ENCODE data around the gene KIAA1671. TPM values are rescaled to one million over a fixed set of nuclear protein-coding genes. Genes with fewer than 3 reads are reported as not detected.

The KIAA1671 gene
- polyA plus RNA-seq, 4 donors, result 7.0 to 24.3 (median 14.7) TPM

GRCh38 chr22:24990344-24990905 lies 37.9 kb downstream of the KIAA1671 start:
- peaks cover 3 to 11% (median 5%) of the 10 kb centered on the region in 3 donors for H3K4me1 ChIP-seq (ENCODE audit: control insufficient read depth in 3 of 3, insufficient read depth in 2 of 3, low read depth in 1 of 3, low read length in 2 of 3)
- no peak for FAIRE-seq
- peak overlapping the region in 2 of 3 donors; percentile 77 to 96 for H3K27ac ChIP-seq (ENCODE audit: low read depth in 1 of 3, low read length in 2 of 3)
- H3K36me3 ChIP-seq (ENCODE audit: control insufficient read depth in 3 of 3, insufficient read depth in 2 of 3, low read depth in 1 of 3, low read length in 3 of 3), result peaks cover 0 to 32% (median under 1%) of the 10 kb centered on the region in 3 donors
- no peak for DNase-seq
- H3K27me3 ChIP-seq (ENCODE audit: control insufficient read depth in 3 of 3, insufficient read depth in 3 of 3, low read length in 3 of 3), result no peaks in the 10 kb centered on the region
- WGBS, 3 donors, result 81 to 88% (median 85%) methylated on average over 10 of the region's 10 CpGs
- H3K4me3 ChIP-seq (ENCODE audit: low read depth in 1 of 3, low read length in 3 of 3), result no peak overlapping the region
- peaks cover 0 to 3% of the 10 kb centered on the region in 2 donors for H3K9me3 ChIP-seq (ENCODE audit: control insufficient read depth in 2 of 2, insufficient read depth in 1 of 2, low read depth in 1 of 2, low read length in 1 of 2)

- no peak for FAIRE-seq
- H3K4me3 ChIP-seq (ENCODE audit: low read depth in 1 of 3, low read length in 3 of 3), result no peak overlapping the region
- H3K9me3 ChIP-seq (ENCODE audit: control insufficient read depth in 2 of 2, insufficient read depth in 1 of 2, low read depth in 1 of 2, low read length in 1 of 2), result no peaks in the 10 kb centered on the region
- H3K4me1 ChIP-seq (ENCODE audit: control insufficient read depth in 3 of 3, insufficient read depth in 2 of 3, low read depth in 1 of 3, low read length in 2 of 3), result peaks cover 3 to 16% (median 15%) of the 10 kb centered on the region in 3 donors
- H3K36me3 ChIP-seq (ENCODE audit: control insufficient read depth in 3 of 3, insufficient read depth in 2 of 3, low read depth in 1 of 3, low read length in 3 of 3), result peaks cover 0 to 29% (median 3%) of the 10 kb centered on the region in 3 donors
- no peaks in the 10 kb centered on the region for H3K27me3 ChIP-seq (ENCODE audit: control insufficient read depth in 3 of 3, insufficient read depth in 3 of 3, low read length in 3 of 3)
- H3K27ac ChIP-seq (ENCODE audit: low read depth in 1 of 3, low read length in 2 of 3), result peak overlapping the region in 1 of 3 donors; percentile 34
- 63 to 91% (median 83%) methylated on average over 7 of the region's 7 CpGs for WGBS, 3 donors
- DNase-seq, result no peak
These were observed 40.4 kb downstream of the KIAA1671 start for GRCh38 chr22:24992946-24993345.

- FAIRE-seq, result no peak
- Histone ChIP-seq H3K4me3 (ENCODE audit: low read depth in 1 of 3, low read length in 3 of 3) (no peak overlapping the region), H3K9me3 (ENCODE audit: control insufficient read depth in 2 of 2, insufficient read depth in 1 of 2, low read depth in 1 of 2, low read length in 1 of 2) (no peaks in the 10 kb centered on the region), H3K27me3 (ENCODE audit: control insufficient read depth in 3 of 3, insufficient read depth in 3 of 3, low read length in 3 of 3) (no peaks in the 10 kb centered on the region), H3K4me1 (ENCODE audit: control insufficient read depth in 3 of 3, insufficient read depth in 2 of 3, low read depth in 1 of 3, low read length in 2 of 3) (peaks cover 3 to 16% (median 15%) of the 10 kb centered on the region in 3 donors), H3K36me3 (ENCODE audit: control insufficient read depth in 3 of 3, insufficient read depth in 2 of 3, low read depth in 1 of 3, low read length in 3 of 3) (peaks cover 0 to 31% (median 3%) of the 10 kb centered on the region in 3 donors), H3K27ac (ENCODE audit: low read depth in 1 of 3, low read length in 2 of 3) (peak overlapping the region; percentile 62 to 87 (median 66))
- peak; percentile 65 to 91 for DNase-seq
- 19 to 44% (median 35%) methylated on average over 7 of the region's 7 CpGs for WGBS, 3 donors
These were observed 41.7 kb downstream of the KIAA1671 start for GRCh38 chr22:24994070-24994763.

- FAIRE-seq, result no peak
- WGBS, 3 donors, result 77 to 98% (median 87%) methylated on average over 2 of the region's 2 CpGs
- peaks cover 0 to 24% (median 3%) of the 10 kb centered on the region in 3 donors for H3K36me3 ChIP-seq (ENCODE audit: control insufficient read depth in 3 of 3, insufficient read depth in 2 of 3, low read depth in 1 of 3, low read length in 3 of 3)
- no peak overlapping the region for H3K4me3 ChIP-seq (ENCODE audit: low read depth in 1 of 3, low read length in 3 of 3)
- no peaks in the 10 kb centered on the region for H3K27me3 ChIP-seq (ENCODE audit: control insufficient read depth in 3 of 3, insufficient read depth in 3 of 3, low read length in 3 of 3)
- peaks cover 2 to 15% (median 13%) of the 10 kb centered on the region in 3 donors for H3K4me1 ChIP-seq (ENCODE audit: control insufficient read depth in 3 of 3, insufficient read depth in 2 of 3, low read depth in 1 of 3, low read length in 2 of 3)
- no peak overlapping the region for H3K27ac ChIP-seq (ENCODE audit: low read depth in 1 of 3, low read length in 2 of 3)
- no peak for DNase-seq
- no peaks in the 10 kb centered on the region for H3K9me3 ChIP-seq (ENCODE audit: control insufficient read depth in 2 of 2, insufficient read depth in 1 of 2, low read depth in 1 of 2, low read length in 1 of 2)
These were observed 43.2 kb downstream of the KIAA1671 start for GRCh38 chr22:24995649-24996180.

GRCh38 chr22:24996420-24996952 lies 44.0 kb downstream of the KIAA1671 start:
- Histone ChIP-seq H3K9me3 (ENCODE audit: control insufficient read depth in 2 of 2, insufficient read depth in 1 of 2, low read depth in 1 of 2, low read length in 1 of 2) (no peaks in the 10 kb centered on the region), H3K27ac (ENCODE audit: low read depth in 1 of 3, low read length in 2 of 3) (peak overlapping the region in 1 of 3 donors; percentile 6)
- FAIRE-seq, result no peak

GRCh38 chr22:24997023-24997422 lies 44.5 kb downstream of the KIAA1671 start:
- Histone ChIP-seq H3K27ac (ENCODE audit: low read depth in 1 of 3, low read length in 2 of 3) (no peak overlapping the region), H3K36me3 (ENCODE audit: control insufficient read depth in 3 of 3, insufficient read depth in 2 of 3, low read depth in 1 of 3, low read length in 3 of 3) (peaks cover 0 to 23% (median 3%) of the 10 kb centered on the region in 3 donors), H3K27me3 (ENCODE audit: control insufficient read depth in 3 of 3, insufficient read depth in 3 of 3, low read length in 3 of 3) (no peaks in the 10 kb centered on the region), H3K4me3 (ENCODE audit: low read depth in 1 of 3, low read length in 3 of 3) (no peak overlapping the region), H3K4me1 (ENCODE audit: control insufficient read depth in 3 of 3, insufficient read depth in 2 of 3, low read depth in 1 of 3, low read length in 2 of 3) (peaks cover 2 to 15% (median 12%) of the 10 kb centered on the region in 3 donors), H3K9me3 (ENCODE audit: control insufficient read depth in 2 of 2, insufficient read depth in 1 of 2, low read depth in 1 of 2, low read length in 1 of 2) (no peaks in the 10 kb centered on the region)
- DNase-seq (no peak), FAIRE-seq (no peak)
- 80 to 92% (median 85%) methylated on average over 6 of the region's 6 CpGs for WGBS, 3 donors

More at GRCh38 chr22:24996420-24996952, 44.0 kb downstream of the KIAA1671 start:
- no peaks in the 10 kb centered on the region for H3K27me3 ChIP-seq (ENCODE audit: control insufficient read depth in 3 of 3, insufficient read depth in 3 of 3, low read length in 3 of 3)
- peaks cover 2 to 15% (median 13%) of the 10 kb centered on the region in 3 donors for H3K4me1 ChIP-seq (ENCODE audit: control insufficient read depth in 3 of 3, insufficient read depth in 2 of 3, low read depth in 1 of 3, low read length in 2 of 3)
- WGBS, 3 donors, result 40 to 62% (median 59%) methylated on average over 4 to 5 of the region's 5 CpGs
- DNase-seq, result peak in 1 of 2 donors; percentile 44
- peaks cover 0 to 23% (median 3%) of the 10 kb centered on the region in 3 donors for H3K36me3 ChIP-seq (ENCODE audit: control insufficient read depth in 3 of 3, insufficient read depth in 2 of 3, low read depth in 1 of 3, low read length in 3 of 3)
- no peak overlapping the region for H3K4me3 ChIP-seq (ENCODE audit: low read depth in 1 of 3, low read length in 3 of 3)

- Histone ChIP-seq H3K9me3 (ENCODE audit: control insufficient read depth in 2 of 2, insufficient read depth in 1 of 2, low read depth in 1 of 2, low read length in 1 of 2) (no peaks in the 10 kb centered on the region), H3K4me3 (ENCODE audit: low read depth in 1 of 3, low read length in 3 of 3) (no peak overlapping the region), H3K4me1 (ENCODE audit: control insufficient read depth in 3 of 3, insufficient read depth in 2 of 3, low read depth in 1 of 3, low read length in 2 of 3) (peaks cover 0 to 9% (median 5%) of the 10 kb centered on the region in 3 donors), H3K36me3 (ENCODE audit: control insufficient read depth in 3 of 3, insufficient read depth in 2 of 3, low read depth in 1 of 3, low read length in 3 of 3) (peaks cover 0 to 10% (median 0%) of the 10 kb centered on the region in 3 donors), H3K27me3 (ENCODE audit: control insufficient read depth in 3 of 3, insufficient read depth in 3 of 3, low read length in 3 of 3) (no peaks in the 10 kb centered on the region), H3K27ac (ENCODE audit: low read depth in 1 of 3, low read length in 2 of 3) (no peak overlapping the region)
- 76 to 82% (median 80%) methylated on average over 8 of the region's 8 CpGs for WGBS, 3 donors
- no peak for FAIRE-seq
- DNase-seq, result no peak
These were observed 48.2 kb downstream of the KIAA1671 start for GRCh38 chr22:25000686-25001085.

GRCh38 chr22:25002241-25002985 lies 49.9 kb downstream of the KIAA1671 start:
- Histone ChIP-seq H3K9me3 (ENCODE audit: control insufficient read depth in 2 of 2, insufficient read depth in 1 of 2, low read depth in 1 of 2, low read length in 1 of 2) (no peaks in the 10 kb centered on the region), H3K27ac (ENCODE audit: low read depth in 1 of 3, low read length in 2 of 3) (peak overlapping the region in 1 of 3 donors; percentile 8)

More at GRCh38 chr22:25002241-25002985, 49.9 kb downstream of the KIAA1671 start:
- Histone ChIP-seq H3K4me1 (ENCODE audit: control insufficient read depth in 3 of 3, insufficient read depth in 2 of 3, low read depth in 1 of 3, low read length in 2 of 3) (no peaks in the 10 kb centered on the region), H3K4me3 (ENCODE audit: low read depth in 1 of 3, low read length in 3 of 3) (no peak overlapping the region), H3K36me3 (ENCODE audit: control insufficient read depth in 3 of 3, insufficient read depth in 2 of 3, low read depth in 1 of 3, low read length in 3 of 3) (peaks cover 0 to 7% (median 0%) of the 10 kb centered on the region in 3 donors), H3K27me3 (ENCODE audit: control insufficient read depth in 3 of 3, insufficient read depth in 3 of 3, low read length in 3 of 3) (no peaks in the 10 kb centered on the region)
- no peak for FAIRE-seq
- no peak for DNase-seq
- 10 to 23% (median 18%) methylated on average over 1 of the region's 1 CpG for WGBS, 3 donors

Measured in small intestine (tissue), 7 donors.